NCI-H2196 (cell line): ENCODE measurements around the gene PRKCA.

Experiments
- DNase-seq: peaks from one replicate; lab custom pipeline; 2025; ENCODE audit not compliant: unreplicated experiment; lab: John Stamatoyannopoulos, UW

PRKCA gene

DNA sequence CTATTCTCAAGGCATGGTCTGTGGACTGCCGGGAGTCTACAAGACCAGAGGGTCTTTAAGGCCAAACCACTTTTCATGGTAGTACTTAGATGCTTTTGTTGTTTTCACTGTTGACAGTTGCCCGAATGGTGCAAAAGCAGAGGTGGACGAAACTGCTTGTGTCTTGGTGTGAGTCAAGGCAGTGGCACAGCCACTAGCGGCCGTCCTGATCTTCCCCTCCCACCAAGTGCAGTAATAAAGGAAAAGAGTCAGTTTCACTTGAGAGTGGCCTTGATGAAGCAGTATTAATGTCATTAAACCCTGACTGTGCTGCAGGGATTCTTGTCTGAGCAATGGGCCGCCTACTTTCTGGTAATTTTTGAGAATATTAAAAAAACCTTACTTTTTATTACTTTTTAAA is 109.1 kb downstream of the PRKCA start:
- DNase-seq, result no peak

DNA sequence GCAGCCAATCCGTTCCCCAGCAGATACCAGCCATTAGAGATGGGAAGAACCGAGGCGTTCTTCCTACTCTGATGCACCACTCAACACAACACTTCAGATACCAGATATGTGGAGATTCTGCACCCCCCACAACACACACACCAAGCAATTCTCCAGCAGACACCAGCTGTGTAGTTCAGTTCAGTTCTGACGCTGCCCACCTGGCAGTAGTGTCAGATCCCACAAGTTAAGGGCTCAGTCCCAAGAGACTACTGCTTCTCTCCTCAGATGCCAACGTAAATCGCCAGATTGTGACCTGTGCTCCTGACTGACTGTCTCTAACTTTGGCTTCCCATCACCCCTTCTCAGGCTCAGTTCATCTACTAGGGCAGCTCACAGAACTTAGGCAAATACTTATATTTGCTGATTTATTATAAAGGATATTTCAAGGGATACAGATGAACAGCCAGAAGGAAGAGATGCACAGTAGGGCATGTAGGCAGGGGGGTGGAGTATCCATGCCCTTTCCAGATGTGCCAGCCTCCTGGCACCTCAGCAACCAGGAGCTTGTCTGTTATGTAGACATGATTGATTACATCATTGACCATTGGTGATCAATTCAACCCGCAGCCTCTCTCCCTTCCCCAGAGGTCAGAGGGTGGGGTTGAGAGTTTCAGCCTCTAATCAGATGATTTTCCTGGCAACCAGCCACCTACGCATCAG is 110.6 kb downstream of the PRKCA start:
- DNase-seq, result no peak

DNA sequence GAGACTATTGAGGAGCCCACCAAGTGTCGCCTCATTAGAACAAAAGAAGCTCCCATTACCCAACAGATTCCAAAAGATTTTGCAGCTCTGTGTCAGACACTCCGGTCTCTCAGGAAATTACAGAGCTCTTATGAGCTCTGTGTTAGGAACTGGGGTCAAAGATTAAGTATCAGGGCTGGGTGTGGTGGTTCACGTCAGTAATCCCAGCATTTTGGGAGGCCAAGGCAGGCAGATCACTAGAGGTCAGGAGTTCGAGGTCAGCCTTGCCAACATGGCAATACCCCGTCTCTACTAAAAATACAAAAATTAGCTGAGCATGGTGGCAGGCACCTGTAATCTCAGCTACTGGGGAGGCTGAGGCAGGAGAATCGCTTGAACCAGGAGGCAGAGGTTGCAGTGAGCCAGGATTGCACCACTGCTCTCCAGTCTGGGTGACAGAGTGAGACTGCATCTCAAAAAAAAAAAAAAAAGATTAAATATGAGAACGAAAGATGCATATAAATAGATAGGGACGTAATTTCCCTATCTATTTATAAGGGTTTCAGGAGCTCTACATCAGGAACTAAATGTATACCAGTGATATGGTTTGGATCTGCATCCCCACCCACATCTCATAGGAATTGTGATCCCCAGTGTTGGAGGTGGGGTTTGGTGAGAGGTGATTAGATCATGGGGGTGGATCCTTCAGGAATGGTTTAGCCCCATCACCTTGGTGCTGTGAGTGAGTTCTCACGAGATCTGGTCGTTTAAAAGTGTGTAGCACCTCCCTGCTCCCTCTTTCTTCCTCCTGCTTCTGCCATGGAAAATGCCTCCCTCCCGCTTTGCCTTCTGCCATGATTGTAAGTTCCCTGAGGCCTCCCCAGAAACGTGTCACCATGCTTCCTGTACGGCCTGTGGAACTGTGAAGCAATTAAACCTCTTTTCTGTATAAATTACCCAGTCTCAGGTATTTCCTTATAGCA is 111.4 kb downstream of the PRKCA start:
- no peak for DNase-seq

DNA sequence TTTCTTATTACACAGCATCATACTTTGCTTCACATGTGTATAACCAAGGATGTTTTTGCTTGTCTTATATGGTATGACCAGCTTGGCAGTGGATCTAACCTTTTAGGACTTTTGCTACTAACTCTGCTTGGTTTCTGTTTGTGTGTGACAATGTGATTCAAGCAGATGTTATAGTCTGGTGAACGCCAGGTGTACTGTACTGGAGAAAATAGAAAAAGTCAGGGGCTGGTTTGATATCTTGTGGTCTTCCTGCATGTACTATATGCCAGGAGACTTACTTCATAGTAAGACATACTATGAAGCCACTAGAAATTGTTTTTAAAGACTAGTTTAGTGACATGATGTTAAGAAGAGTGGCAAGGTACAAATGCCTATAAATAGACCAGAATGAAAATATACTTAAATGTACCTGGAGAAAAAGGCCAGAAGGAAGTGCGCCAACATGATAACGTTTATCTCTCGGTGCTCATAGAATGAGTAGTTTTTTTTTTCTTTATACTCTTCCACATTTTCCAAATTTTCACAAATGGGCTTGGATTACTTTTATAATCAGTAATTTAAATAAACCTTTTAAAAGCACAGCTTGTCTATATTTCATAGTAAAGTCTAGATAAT is 112.3 kb downstream of the PRKCA start:
- no peak for DNase-seq

DNA sequence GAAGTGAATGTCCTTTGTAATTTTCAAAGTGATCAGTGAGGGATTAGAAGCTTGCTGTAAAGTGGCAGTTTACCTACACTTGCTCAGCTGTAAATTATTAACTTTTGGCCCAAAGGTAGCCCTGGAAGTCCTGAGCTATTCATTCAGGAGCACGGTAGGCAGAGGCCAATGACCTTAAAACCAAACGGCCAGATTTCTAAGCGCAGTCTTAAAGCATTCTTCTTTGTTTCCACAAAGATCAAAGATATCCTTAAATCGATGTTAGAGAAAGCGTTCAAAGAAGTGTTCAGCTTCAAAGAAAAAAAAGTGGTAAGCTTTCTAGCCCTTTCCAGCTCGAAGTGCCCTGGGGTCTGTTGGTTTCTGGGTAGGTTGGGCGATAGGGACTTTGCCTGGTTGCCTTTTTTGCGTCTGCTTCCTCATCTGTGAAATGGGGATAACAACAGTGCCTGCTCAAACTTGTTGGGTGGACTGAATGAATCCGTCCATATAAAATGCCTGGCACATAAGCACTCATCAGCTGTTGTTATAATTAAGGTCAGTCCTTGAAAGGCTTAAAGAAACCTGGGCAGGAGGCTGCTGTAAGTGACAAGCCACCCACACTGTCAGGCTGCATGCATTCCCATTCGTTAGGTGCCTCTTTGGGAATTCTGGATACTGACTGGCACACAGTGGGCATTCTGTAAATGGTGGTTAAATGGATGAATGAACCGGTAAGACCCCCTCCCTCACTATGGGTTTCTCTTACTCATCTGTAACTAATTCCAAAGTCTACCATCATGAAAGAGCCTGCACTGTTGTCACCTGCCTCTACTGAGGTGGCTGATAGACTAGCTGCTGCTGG is 113.2 kb downstream of the PRKCA start:
- DNase-seq, result no peak

DNA sequence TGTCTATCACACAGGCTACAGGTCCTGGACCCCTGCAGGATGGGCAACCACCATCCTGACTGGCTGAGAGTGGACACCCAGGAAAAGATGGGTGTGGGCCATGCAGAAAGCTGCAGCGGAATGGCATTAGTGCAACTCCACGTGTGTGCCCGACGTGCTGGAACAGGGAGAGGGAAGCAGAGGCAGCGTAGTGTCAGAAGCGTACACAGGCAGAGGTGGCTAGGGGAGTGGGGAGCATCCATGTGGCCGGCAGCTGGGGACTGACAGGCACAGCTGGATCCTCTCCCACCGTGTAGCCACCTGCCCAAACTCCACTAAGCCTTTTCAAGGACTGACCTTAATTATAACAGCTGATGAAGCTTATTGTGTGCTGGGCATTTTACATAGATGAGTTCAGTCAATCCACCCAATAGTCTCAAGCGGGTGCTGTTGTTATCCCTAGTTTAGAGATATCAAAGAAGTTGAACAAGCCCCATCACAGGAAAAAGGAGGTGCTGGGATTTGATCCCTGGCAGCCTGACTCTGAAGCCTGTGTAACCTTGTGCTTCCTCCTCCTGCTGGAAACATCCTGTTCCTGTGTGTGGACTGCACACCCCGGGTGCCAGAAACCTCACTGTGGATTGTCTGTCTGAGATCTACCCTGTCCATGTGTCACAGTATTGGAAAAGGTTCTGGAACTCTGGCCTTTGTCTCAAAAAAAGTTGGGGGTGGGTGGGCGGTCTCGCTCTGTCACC is 114.0 kb downstream of the PRKCA start:
- no peak for DNase-seq

DNA sequence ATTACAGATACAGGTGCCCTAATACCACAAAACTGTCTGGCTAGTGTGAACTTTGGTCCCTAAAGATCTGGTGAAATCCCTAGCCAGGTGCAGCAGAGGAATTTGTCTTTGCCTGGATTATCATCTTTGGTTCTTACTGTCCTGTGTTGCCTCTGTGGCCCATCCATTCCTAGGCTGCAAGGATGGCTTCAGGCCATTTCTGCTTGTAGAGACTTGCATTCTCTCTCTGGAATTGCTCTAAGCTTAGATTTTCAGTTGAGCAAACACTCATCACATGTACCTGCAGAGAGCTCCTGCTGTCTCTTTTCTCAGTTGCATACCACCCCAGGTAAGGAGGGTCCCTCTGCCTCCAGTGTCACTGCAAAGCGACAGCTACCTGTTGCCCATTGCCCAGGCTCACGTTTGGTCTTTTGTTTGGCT is 114.9 kb downstream of the PRKCA start:
- no peak for DNase-seq

DNA sequence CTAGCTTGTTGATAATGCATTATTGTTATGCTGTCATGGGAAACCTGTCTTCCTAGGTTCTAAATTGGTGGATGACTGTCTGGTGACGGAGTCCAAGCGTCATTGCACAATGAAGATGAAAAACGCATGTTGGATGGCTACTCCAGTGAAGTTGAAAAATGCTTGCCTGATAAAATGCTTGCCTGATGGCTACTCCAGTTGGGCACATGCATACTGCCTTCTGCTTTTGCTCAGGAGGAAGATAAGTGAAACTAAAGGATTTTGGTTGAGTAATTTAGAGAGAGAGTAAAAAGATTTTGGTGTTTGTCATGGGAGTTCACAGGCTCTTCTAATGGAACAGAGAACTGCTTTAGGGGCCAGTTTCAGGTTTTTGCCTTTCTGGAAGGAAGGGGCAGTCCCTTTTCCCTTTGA is 118.6 kb downstream of the PRKCA start:
- no peak for DNase-seq

DNA sequence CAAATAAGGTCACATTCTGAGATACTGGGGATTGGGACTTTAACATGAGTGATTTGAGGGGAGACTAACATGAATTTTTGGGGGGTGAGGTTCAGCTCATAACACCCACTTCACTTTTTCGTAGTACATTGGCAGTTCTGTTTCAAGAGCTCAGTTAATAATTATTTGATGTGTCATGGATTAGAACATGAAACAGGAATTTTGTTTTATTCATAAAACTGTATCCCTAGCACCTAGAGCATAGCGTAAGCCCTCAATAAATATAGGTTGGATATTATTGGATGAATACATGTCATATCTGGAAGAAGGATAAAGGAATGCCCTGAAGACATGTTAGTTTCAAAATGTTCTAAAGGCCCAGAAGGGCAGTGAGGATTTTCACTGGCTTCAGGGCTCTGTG is 119.8 kb downstream of the PRKCA start:
- no peak for DNase-seq

DNA sequence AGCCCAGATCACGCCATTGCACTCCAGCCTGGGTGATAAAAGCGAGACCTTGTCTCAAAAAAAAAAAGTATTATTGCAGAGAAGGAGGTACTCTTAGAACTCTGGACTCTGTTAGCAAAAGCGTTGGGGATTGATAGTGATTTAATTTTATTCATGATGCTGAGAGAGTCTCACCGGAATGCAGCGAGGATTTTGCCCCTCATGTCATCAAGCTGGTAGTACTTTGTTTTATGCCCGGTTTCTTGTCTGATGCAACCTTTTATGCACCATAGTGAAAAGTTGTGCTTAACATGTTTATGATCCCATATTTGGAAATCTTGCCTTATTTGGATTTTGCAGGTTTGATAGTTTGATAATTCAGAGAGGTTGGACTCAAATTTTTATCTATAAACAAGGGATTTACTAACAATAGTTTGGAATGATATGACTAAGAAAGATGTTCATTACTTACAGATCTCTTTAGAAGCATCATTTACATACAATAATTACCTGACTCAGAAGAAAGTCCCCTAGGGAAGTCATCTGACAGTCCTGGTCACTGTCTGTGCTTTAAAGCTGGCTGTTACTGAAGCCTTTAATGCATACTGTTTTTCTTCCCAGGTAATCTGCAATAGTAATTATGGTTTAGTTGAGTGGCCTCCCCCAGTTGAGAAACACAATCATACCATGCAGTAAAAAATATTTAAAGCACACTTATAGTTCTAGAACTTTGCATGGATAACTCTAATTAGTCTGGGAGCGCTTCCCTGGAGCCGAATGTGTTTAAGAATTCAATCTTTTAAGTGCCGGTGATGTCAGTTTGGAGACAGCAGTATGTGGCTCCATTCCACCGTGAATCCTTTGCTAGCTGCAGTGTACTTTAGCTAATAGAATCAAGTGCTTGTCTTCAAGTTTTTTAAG is 120.9 kb downstream of the PRKCA start:
- no peak for DNase-seq

DNA sequence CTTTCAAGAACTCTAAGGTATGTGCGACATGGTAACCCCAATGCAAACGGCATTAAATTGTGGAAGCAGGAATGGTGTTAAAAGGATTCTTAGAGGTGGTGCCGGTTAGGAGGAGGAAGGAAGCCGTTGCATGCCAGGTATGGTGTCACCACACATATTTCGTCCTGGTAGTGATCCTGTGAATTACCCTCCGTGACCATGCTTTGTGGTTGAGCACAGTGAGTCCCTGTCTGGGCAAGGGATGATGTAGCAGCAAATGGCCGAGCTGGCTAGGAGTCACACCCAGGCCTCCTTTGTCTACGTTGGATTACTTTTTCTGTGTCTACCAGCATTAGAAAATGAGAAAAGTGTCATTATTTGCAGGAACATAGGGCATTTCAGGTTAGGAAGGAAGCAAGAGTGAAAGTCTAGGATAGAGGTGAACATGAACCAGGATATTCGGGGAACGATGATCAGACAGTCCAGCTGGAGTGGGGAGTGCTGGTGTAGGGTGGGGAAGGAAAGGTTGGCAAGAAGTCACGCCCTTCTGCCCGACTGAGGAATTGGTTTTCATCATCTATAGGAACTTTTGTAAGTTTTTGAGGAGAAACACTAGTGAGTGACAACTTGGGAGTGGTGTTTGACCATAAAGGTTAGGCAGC is 123.5 kb downstream of the PRKCA start:
- DNase-seq, result no peak

DNA sequence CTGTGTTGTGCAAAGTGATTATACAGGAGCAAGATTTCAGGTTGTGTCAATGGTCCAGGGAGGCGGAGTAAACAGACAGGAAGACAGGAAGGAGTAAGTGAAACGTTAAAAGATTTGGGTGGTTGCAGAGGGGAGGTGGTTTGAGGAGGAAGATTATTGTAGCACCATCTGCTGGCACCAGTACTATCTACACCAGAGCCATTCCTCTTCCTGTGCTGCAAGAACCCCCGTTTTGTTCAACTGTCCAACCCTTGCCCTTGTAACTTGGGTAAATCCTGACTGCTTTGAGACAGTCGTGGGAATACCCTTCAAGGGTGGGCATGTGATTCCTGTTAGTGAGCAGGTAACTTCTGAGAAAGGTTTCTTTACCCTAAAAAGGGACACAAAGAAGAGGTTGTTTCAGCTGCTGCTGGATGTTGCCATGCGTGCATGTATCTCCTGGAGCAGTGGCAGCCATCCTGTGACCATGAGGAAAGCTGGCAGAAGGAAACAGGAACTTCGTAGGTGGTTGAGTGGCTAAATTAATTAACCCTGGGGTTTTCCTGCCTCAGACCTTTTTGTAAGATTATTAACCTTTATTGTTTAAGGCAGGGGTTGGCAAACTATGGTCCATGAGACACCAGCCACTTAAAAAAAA is 124.1 kb downstream of the PRKCA start:
- no peak for DNase-seq

DNA sequence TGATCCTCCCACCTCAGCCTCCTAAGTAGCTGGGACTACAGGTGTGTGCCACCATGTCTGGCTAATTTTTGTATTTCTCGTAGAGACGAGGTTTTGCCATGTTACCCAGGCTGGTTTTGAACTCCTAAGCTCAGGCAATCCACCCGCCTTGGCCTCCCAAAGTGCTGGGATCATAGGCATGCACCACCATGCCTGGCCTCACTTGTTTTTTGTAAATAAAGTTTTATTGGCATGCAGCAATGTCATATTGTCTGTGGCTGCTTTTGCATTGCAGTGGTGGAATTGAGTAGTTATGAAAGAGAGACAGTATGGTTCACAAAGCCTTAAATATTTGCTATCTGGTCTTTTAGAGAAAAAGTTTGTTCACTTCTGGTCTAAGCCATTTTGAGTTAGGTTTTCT is 124.7 kb downstream of the PRKCA start:
- DNase-seq, result no peak

DNA sequence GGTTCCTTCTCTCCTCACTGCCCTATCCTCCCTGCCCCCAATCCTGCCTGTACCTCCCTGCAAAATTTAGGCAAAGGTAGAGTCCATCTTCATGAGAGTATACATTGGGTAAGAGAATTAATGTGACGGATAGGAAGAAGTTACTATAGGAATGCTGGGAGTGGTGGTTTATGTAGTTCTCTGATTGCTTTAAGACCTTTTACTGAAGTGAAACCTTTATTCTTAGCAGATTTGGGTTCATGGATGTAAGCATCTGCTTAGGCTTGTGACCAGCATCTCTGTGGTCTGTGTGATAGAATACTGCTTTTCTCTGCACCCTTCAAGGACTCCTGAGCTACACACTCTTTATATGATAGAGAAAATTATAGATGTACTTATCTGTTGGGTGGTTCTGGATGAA is 127.3 kb downstream of the PRKCA start:
- no peak for DNase-seq

DNA sequence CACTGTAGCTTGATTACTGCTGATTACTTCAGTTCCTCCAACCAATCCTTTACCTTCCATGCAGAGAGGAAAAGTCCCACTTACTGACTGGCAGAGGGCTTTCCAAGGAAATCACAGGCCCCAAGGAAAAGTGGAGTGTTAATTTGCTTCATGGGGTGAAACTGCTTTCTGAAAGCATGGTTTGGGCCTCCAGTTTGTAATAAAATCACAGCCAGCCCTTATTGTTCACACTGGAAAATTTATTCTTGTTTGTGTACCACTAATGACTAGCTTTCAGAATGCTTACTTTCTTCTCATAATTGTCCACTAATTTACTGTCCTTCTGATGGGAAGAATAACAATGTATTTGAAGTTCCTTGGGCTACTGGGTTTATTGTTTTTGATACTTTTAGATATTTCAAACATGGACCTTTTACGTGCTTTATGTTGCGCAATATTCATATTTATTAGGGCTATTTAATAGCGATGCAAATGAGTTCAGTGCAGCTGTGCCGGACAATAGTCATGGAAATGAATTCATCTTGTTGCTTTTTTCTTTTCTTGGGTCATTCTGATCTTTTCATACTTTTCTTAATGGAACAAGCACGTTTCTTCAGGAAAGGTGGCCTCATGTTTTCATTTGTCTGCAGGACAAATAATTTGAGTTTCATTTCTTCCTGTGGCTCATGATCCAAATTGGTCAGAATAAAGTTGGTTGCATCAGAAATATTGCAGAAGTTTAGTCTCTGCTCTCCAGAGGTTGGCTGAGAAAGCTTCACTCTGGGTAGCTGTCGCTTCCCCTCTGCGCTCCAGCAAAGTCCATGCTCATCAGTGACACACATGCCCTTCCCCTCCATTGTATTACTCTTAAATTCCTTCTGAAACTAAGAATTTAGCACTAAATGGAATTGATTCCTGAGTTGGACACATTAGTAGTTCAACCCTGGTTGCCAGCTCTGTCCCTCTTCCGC is 128.7 kb downstream of the PRKCA start:
- DNase-seq, result no peak

DNA sequence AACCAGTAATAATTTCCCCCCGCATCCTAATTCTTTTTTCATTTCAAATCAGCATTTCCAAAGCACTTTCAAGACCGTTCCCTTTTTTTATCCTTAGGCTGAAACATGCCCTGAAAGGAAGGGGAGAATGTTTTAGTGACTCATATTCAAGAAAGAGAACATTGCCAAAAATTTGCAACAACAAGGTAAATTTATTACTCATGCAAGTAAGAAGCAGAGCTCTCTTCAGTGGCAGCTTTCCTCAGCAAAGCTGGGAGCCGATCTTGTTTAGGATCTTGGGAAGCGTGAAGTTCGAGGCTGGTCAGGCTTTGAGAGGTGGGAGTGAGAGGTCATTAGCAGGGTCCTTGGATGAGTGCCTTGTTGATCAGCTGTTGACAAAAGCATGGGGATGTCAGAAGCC is 129.5 kb downstream of the PRKCA start:
- DNase-seq, result no peak

DNA sequence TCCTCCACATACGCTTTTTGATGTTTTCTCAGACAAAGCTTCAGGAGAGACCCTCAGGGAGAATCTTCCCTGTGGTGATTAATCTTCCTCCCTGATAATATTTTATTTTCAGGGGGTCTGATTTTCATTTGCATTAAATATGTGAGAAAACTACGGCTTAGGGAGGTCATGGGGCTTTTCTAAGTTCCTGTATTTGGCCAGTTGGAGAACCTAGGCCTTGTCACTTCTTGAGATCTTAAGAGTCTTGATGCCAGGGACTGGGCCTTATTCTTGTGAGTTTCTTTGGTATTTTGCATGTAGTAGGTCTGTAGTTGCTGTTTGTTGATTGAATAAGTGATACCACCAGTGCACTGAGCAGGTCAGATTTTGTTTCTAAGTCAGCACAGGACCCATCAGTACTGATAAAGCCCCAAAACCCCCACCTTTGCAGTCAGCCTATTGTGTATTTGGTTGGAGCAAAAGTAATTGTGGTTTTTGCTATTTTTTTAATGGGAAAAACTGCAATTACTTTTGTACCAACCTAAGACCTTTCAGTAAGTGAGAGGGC is 130.1 kb downstream of the PRKCA start:
- DNase-seq, result no peak
